H1 (cell line): Measurements from ENCODE around the gene SPATA33. TPM values are rescaled to one million over a fixed set of nuclear protein-coding genes. Genes with fewer than 3 reads are reported as not detected.

Experiments
- CTCF ChIA-PET: fragments of 300-600 bp; sonication (Branson Sonifier 250); formaldehyde crosslinking; loops from one replicate; lab custom pipeline; 2021; ENCODE audit not compliant: partially characterized antibody; lab: Charles Lee
- POLR2A ChIA-PET: fragments of 300-600 bp; sonication (Branson Sonifier 250); formaldehyde crosslinking; loops from one replicate; lab custom pipeline; 2021; ENCODE audit warnings: inconsistent platforms; ENCODE audit not compliant: partially characterized antibody; lab: Charles Lee
- DNase-seq, 2 experiments: peaks; one replicate each; pipeline versions ENCODE4 v3.0.0 to v3.0.0-alpha.2; 2010 to 2022; ENCODE audit warnings: low spot score in 2 of 2, low read depth in 1 of 2, mixed read lengths in 1 of 2
- FAIRE-seq: peaks from 2 replicates; lab custom pipeline; 2011; peaks lifted over from hg19 to GRCh38; lab: Jason Lieb, UNC
- H2AFZ ChIP-seq: 2 replicates; pipeline ENCODE4 v1.8.1; 2012; ENCODE audit warnings: low read length, inconsistent platforms
- H2AK5ac ChIP-seq: 2 replicates; pipeline ENCODE4 v1.6.1; 2013; ENCODE audit warnings: low read depth, low read length
- H2BK120ac ChIP-seq: replicated peaks from 2 replicates; pipeline ENCODE3; 2013; ENCODE audit warnings: low read depth, low read length, inconsistent platforms
- H2BK12ac ChIP-seq: 2 replicates; pipeline ENCODE4 v1.6.1; 2013; ENCODE audit warnings: low read depth, low read length
- H2BK15ac ChIP-seq: 2 replicates; pipeline ENCODE4 v1.6.1; 2013; ENCODE audit warnings: low read length
- H2BK20ac ChIP-seq: 2 replicates; pipeline ENCODE4 v1.6.1; 2013; ENCODE audit warnings: low read length
- H2BK5ac ChIP-seq: 2 replicates; pipeline ENCODE4 v1.6.1; 2013; ENCODE audit warnings: low read depth, low read length
- H3K14ac ChIP-seq: 2 replicates; pipeline ENCODE4 v1.6.1; 2013; ENCODE audit warnings: inconsistent platforms; ENCODE audit not compliant: insufficient read length
- H3K18ac ChIP-seq: 2 replicates; pipeline ENCODE4 v1.6.1; 2013; ENCODE audit warnings: low read length; ENCODE audit errors: extremely low read depth
- H3K23ac ChIP-seq: 2 replicates; pipeline ENCODE4 v1.6.1; 2013; ENCODE audit warnings: inconsistent platforms; ENCODE audit not compliant: insufficient read length
- H3K23me2 ChIP-seq: 2 replicates; pipeline ENCODE4 v1.6.1; 2013; ENCODE audit warnings: low read depth, low read length
- H3K27ac ChIP-seq: 2 replicates; pipeline ENCODE4 v1.6.1; 2011; ENCODE audit warnings: low read depth, low read length, inconsistent platforms
- H3K27me3 ChIP-seq, 4 experiments: replicated peaks in 1 of 4; 1 replicate in 1 of 4; 2 replicates in 3 of 4; pipeline versions ENCODE4 v1.6.1 to v1.8.1; 2011 to 2013; ENCODE audit warnings: low read length in 3 of 4, mild to moderate bottlenecking in 3 of 4, inconsistent platforms in 2 of 4, mixed read lengths in 2 of 4, moderate library complexity in 1 of 4; ENCODE audit not compliant: control insufficient read depth in 3 of 4, insufficient read depth in 3 of 4; ENCODE audit errors: extremely low read depth in 1 of 4
- H3K36me3 ChIP-seq, 4 experiments: 2 replicates each; pipeline versions ENCODE4 v1.6.1 to v1.8.1; 2011 to 2013; ENCODE audit warnings: mild to moderate bottlenecking in 4 of 4, low read length in 3 of 4, moderate library complexity in 2 of 4, control low read depth in 1 of 4, inconsistent platforms in 1 of 4; ENCODE audit not compliant: insufficient read depth in 4 of 4, control insufficient read depth in 2 of 4
- H3K4ac ChIP-seq: replicated peaks from 2 replicates; pipeline ENCODE3; 2013; ENCODE audit warnings: low read length, low read depth, mixed read lengths, inconsistent platforms; ENCODE audit not compliant: insufficient read length
- H3K4me1 ChIP-seq, 4 experiments: replicated peaks in 1 of 4; 1 replicate in 1 of 4; 2 replicates in 3 of 4; pipeline versions ENCODE4 v1.6.1 to v1.8.1; 2011 to 2013; ENCODE audit warnings: low read length in 3 of 4, inconsistent platforms in 2 of 4, mixed read lengths in 1 of 4; ENCODE audit not compliant: insufficient read depth in 4 of 4, control insufficient read depth in 3 of 4
- H3K4me2 ChIP-seq, 2 experiments: 2 replicates each; pipeline versions ENCODE4 v1.6.1 to v1.8.1; 2011 to 2013; ENCODE audit warnings: low read depth in 2 of 2, low read length in 2 of 2, control low read depth in 1 of 2, inconsistent platforms in 1 of 2, mild to moderate bottlenecking in 1 of 2; ENCODE audit not compliant: insufficient read depth in 1 of 2
- H3K4me3 ChIP-seq, 4 experiments: fragments of 200-600, 300-600 bp in 1 of 4; sonication (generic), shearing (Covaris generic), sonication (Bioruptor Twin) in 1 of 4; 2 replicates each; pipeline versions ENCODE4 v1.5.1 to v1.8.1; 2011 to 2016; ENCODE audit warnings: low read length in 4 of 4, low read depth in 3 of 4, control low read depth in 2 of 4, inconsistent platforms in 2 of 4, mild to moderate bottlenecking in 2 of 4, mixed read lengths in 1 of 4, moderate library complexity in 1 of 4; ENCODE audit not compliant: insufficient read depth in 2 of 4; ENCODE audit errors: extremely low read depth in 1 of 4
- H3K56ac ChIP-seq: replicated peaks from 2 replicates; pipeline ENCODE3; 2013; ENCODE audit warnings: low read depth, mild to moderate bottlenecking, mixed read lengths, low read length, inconsistent platforms; ENCODE audit not compliant: insufficient read length
- H3K79me1 ChIP-seq: 2 replicates; pipeline ENCODE4 v1.6.1; 2013; ENCODE audit warnings: low read depth, low read length, control low read depth
- H3K79me2 ChIP-seq, 2 experiments: 2 replicates each; pipeline versions ENCODE4 v1.6.1 to v1.8.1; 2012 to 2013; ENCODE audit warnings: low read length in 2 of 2, mild to moderate bottlenecking in 2 of 2, inconsistent platforms in 1 of 2; ENCODE audit not compliant: insufficient read depth in 2 of 2, control insufficient read depth in 1 of 2
- H3K9ac ChIP-seq, 4 experiments: replicated peaks in 1 of 4; 1 replicate in 1 of 4; 2 replicates in 3 of 4; pipeline versions ENCODE4 v1.6.1 to v1.8.1; 2011 to 2013; ENCODE audit warnings: low read depth in 3 of 4, low read length in 3 of 4, control low read depth in 2 of 4, mild to moderate bottlenecking in 2 of 4, moderate library complexity in 2 of 4, inconsistent platforms in 1 of 4; ENCODE audit errors: extremely low read depth in 1 of 4
- H3K9me3 ChIP-seq, 2 experiments: 2 replicates each; pipeline versions ENCODE4 v1.6.1 to v1.8.1; 2012 to 2013; ENCODE audit warnings: mild to moderate bottlenecking in 2 of 2, moderate library complexity in 2 of 2, control low read depth in 1 of 2, inconsistent platforms in 1 of 2, low read depth in 1 of 2, low read length in 1 of 2, mixed read lengths in 1 of 2; ENCODE audit not compliant: insufficient read depth in 2 of 2
- H4K20me1 ChIP-seq, 2 experiments: replicated peaks in 1 of 2; 2 replicates each; pipeline versions ENCODE3 to v1.8.1; 2011 to 2013; ENCODE audit warnings: inconsistent platforms in 2 of 2, low read length in 2 of 2, mild to moderate bottlenecking in 1 of 2; ENCODE audit not compliant: insufficient read depth in 2 of 2, control insufficient read depth in 1 of 2
- H4K5ac ChIP-seq: 2 replicates; pipeline ENCODE4 v1.6.1; 2013; ENCODE audit warnings: low read length, low read depth, mixed read lengths, inconsistent platforms; ENCODE audit not compliant: insufficient read length
- H4K8ac ChIP-seq: 2 replicates; pipeline ENCODE4 v1.8.0; 2013; ENCODE audit warnings: mild to moderate bottlenecking, moderate library complexity, low read length, inconsistent platforms; ENCODE audit not compliant: insufficient read depth; ENCODE audit errors: extremely low read depth
- H4K91ac ChIP-seq: replicated peaks from 2 replicates; pipeline ENCODE3; 2013; ENCODE audit warnings: low read length, mixed read lengths, inconsistent platforms; ENCODE audit not compliant: insufficient read length
- BCL11A ChIP-seq, 2 experiments: IDR thresholded peaks; one replicate each; pipeline ENCODE4 v1.6.1; 2011; ENCODE audit warnings: low read depth in 2 of 2, low read length in 2 of 2, mild to moderate bottlenecking in 2 of 2
- BRCA1 ChIP-seq: IDR thresholded peaks from 2 replicates; pipeline ENCODE4 v1.6.1; 2012; ENCODE audit warnings: low read depth, low read length, improper control_type of control experiment
- GABPA ChIP-seq: IDR thresholded peaks from 2 replicates; pipeline ENCODE4 v1.6.1; 2011; ENCODE audit warnings: mild to moderate bottlenecking, low read length, moderate library complexity, borderline replicate concordance; ENCODE audit not compliant: insufficient read depth
- GTF2F1 ChIP-seq: IDR thresholded peaks from 2 replicates; pipeline ENCODE4 v1.6.1; 2012; ENCODE audit warnings: low read depth, low read length, improper control_type of control experiment, borderline replicate concordance
- JUND ChIP-seq: IDR thresholded peaks from 2 replicates; pipeline ENCODE4 v1.6.1; 2011; ENCODE audit warnings: mild to moderate bottlenecking, improper control_type of control experiment, low read length
- RAD21 ChIP-seq, 2 experiments: IDR thresholded peaks in 1 of 2; conservative IDR thresholded peaks in 1 of 2; 2 replicates each; pipeline ENCODE4 v1.6.1; 2011; ENCODE audit warnings: low read depth in 2 of 2, low read length in 2 of 2, improper control_type of control experiment in 1 of 2, inconsistent platforms in 1 of 2, mild to moderate bottlenecking in 1 of 2, moderate library complexity in 1 of 2
- SIX5 ChIP-seq: IDR thresholded peaks from 2 replicates; pipeline ENCODE4 v1.6.1; 2011; ENCODE audit warnings: mild to moderate bottlenecking, low read depth, low read length
- TEAD4 ChIP-seq: IDR thresholded peaks from 2 replicates; pipeline ENCODE4 v1.6.1; 2012; ENCODE audit warnings: low read depth, low read length, inconsistent platforms, mixed read lengths
- WGBS, 2 experiments: shearing (Covaris generic) in 1 of 2; methylation state at CpG; one replicate each; pipeline versions ENCODE4 v1.1.6 to v1.1.7; 2013 to 2015; ENCODE audit warnings: low lambda C conversion rate in 2 of 2, mixed read lengths in 2 of 2, inconsistent platforms in 1 of 2, low coverage in 1 of 2, missing lambda C conversion rate in 1 of 2; ENCODE audit not compliant: insufficient replicate concordance in 2 of 2, insufficient coverage in 1 of 2, insufficient read length in 1 of 2; ENCODE audit errors: extremely low coverage in 1 of 2, missing lambda C conversion rate in 1 of 2; 5-methylcytosine and 5-hydroxymethylcytosine counted together
- polyA plus RNA-seq, 7 experiments: library from polyadenylated mRNA; depleted of rRNA in 3 of 7; stranded (reverse) in 5 of 7; unstranded in 2 of 7; fragments of >200 nt in 5 of 7; fragments of 200-250 nt in 2 of 7; gene quantifications; 1 replicate in 5 of 7; 2 replicates in 1 of 7; 4 replicates in 1 of 7; pipeline versions ENCODE4 v1.2.1 to v1.2.3, GENCODE V29; 2011 to 2013; ENCODE audit warnings: missing spikeins in 2 of 7, mixed read lengths in 2 of 7
- total RNA-seq: library from RNA; stranded (reverse); fragmentation: NEBNext Ultra II Directional; extraction: Animal tissue kit (Norgen Biotek cat#: 25700); gene quantifications from 2 replicates; pipeline ENCODE4 v1.2.1, GENCODE V29; 2021

SPATA33 gene
- total and polyA plus RNA-seq, 2 of the 8 experiments (the other 6 are each of a cell fraction or from before 2014, with no cell fraction given) = 5.4 to 16.9 TPM

DNA sequence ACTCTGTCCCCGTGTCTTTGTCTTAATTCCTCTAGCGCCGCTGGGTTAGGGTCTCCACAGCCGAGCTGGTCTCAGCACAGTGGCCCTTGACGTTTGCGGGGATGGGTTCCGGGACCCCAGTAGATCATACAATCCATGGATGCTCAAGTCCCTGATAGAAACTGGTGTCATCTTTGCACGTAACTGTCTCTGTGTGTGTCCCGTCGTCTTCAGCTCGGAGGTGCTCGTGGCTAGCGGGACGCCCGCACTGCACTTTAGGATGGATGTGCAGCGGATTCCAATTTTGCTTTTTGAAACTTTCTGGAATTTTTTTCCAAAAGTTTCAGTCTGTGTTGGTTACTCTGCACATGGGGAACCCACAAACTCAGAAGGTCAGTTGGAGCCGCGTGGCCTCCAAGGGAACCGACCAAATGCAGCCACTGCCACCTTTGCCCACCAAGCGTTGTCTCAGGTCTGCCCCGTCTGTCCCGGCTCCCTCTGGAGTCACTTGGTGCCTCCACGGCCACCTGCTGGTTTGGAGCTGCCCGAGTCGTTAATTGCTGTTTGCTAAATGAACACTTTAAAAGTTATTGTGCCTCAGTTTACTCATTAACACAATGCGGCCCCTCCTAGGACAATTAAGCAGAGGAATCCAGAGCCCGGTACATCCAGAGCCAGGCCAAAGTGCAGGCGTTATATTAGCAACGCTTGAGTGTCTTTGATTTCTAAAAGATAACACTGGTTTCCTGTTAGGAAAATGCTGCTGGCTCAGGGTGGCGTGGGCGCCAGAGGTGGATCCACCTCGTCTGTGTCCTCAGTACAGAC lies 49.5 kb upstream of the SPATA33 start:
- no peaks in the 10 kb centered on the region for H3K27me3 ChIP-seq
- H4K5ac ChIP-seq = no peak overlapping the region
- H3K9me3 ChIP-seq = no peaks in the 10 kb centered on the region
- H3K23me2 ChIP-seq = no peaks in the 10 kb centered on the region
- H2BK5ac ChIP-seq = no peak overlapping the region
- H3K79me1 ChIP-seq = no peaks in the 10 kb centered on the region; the same call in 1 of the 2 replicates
- H3K9ac ChIP-seq = no peak overlapping the region
- H3K18ac ChIP-seq = no peak overlapping the region; the same call in 1 of the 2 replicates
- no peaks in the 10 kb centered on the region for H3K36me3 ChIP-seq
- no peak overlapping the region for H2AK5ac ChIP-seq
- no peaks in the 10 kb centered on the region for H3K79me2 ChIP-seq
- no peak overlapping the region for H3K4ac ChIP-seq
- peaks cover 0 to 3% (median 2%) of the 10 kb centered on the region in 4 experiments; a peak in 3 of 7 replicates for H3K4me1 ChIP-seq
- no peak overlapping the region for H2BK15ac ChIP-seq
- no peak overlapping the region for H2BK120ac ChIP-seq
- no peak overlapping the region for H4K8ac ChIP-seq
- no peak overlapping the region for H3K4me2 ChIP-seq
- POLR2A ChIA-PET = interaction anchor here (0.6 kb wide), 1 partner anchor 29 kb away, joined by 3 read pairs; no protein-coding TSS in a partner anchor
- H2BK12ac ChIP-seq = no peak overlapping the region
- FAIRE-seq = no peak
- no peak overlapping the region for H3K56ac ChIP-seq
- H3K14ac ChIP-seq = no peak overlapping the region
- no peak overlapping the region for H3K4me3 ChIP-seq
- 92% methylated on average over 32 of the region's 32 CpGs; no CpG with 5 or more reads in 1 of the 2 experiments for WGBS, 2 experiments
- peaks cover 0 to under 1% of the 10 kb centered on the region in 2 experiments for H4K20me1 ChIP-seq
- no peak for DNase-seq
- no peak overlapping the region for H3K23ac ChIP-seq
- no peak overlapping the region for H4K91ac ChIP-seq
- CTCF ChIA-PET = interaction anchor here (0.8 to 1.6 kb wide), 7 partner anchors 8 to 90 kb away, joined by 3 to 6 read pairs (median 5); no protein-coding TSS in a partner anchor
- no peak overlapping the region for H2BK20ac ChIP-seq
- H2AFZ ChIP-seq = no peak overlapping the region
- H3K27ac ChIP-seq = no peak overlapping the region
- TF ChIP-seq JUND (no peak), GABPA (no peak), TEAD4 (no peak), SIX5 (no peak), BCL11A (IDR thresholded peaks at IDR 0.05; ENCODE audit: low read depth in 2 of 2, low read length in 2 of 2) (no peak), BRCA1 (no peak), GTF2F1 (no peak), RAD21 (IDR thresholded peaks at IDR 0.05 in 1 of 2, conservative IDR thresholded peaks at IDR 0.05 in 1 of 2; ENCODE audit: low read depth in 2 of 2, low read length in 2 of 2) (no peak)
